GM12801 (cell line): ENCODE results near the gene HHIP.

Source experiments
- CTCF ChIP-seq: IDR thresholded peaks from one replicate; pipeline ENCODE4 v1.5.1; 2011; ENCODE audit warnings: control low read depth; ENCODE audit not compliant: insufficient read length; ENCODE audit errors: extremely low read depth

HHIP gene

GRCh38 chr4:144633215-144633614, 12.7 kb upstream of the HHIP start:
- TF ChIP-seq CTCF = no peak

GRCh38 chr4:144634978-144635747, 10.8 kb upstream of the HHIP start:
- TF ChIP-seq CTCF = no peak

GRCh38 chr4:144644368-144645101, 1.4 kb upstream of the HHIP start:
- no peak for TF ChIP-seq CTCF

- no peak for TF ChIP-seq CTCF
Observed at GRCh38 chr4:144645102-144645630, 790 bp upstream of the HHIP start.

GRCh38 chr4:144646523-144647094, 653 bp downstream of the HHIP start:
- no peak for TF ChIP-seq CTCF

- no peak for TF ChIP-seq CTCF
Observed at GRCh38 chr4:144647095-144647561, 1.2 kb downstream of the HHIP start.

- no peak for TF ChIP-seq CTCF
Observed at GRCh38 chr4:144647590-144647989, 1.6 kb downstream of the HHIP start.
